ENCODE results near the gene NRG3. TPM values are rescaled to one million over a fixed set of nuclear protein-coding genes. Genes with fewer than 3 reads are reported as not detected.

NRG3 gene
- total and polyA plus RNA-seq, 2 of the 4 experiments (the other 2 are of a cell fraction): not detected

DNA sequence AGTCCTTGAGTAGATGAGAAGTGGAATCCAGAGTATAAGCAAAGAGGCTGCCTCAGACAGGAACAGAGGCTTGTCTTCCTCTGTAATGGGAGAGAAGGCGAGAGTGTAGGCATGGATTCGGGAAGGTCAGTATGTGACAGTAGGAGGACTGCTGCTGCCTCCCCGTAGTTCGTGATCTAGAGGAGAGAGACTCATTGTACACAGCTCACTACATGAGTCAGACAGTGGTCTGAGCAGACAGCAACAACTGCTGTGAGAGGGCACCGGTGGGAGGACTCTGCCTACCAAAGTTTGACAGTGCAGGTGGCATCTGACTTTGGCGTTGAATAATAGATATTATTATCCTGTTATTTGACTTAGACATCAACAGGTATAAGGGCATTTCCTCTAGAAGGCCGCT is 319.4 kb downstream of the NRG3 start:
- Histone ChIP-seq H3K9me1 (ENCODE audit: insufficient read depth, low read length) (no peaks in the 10 kb centered on the region), H2AK9ac (replicated peaks; ENCODE audit: low read depth, low read length, poor library complexity) (no peak overlapping the region), H3K9me3 (ENCODE audit: control insufficient read depth, insufficient read depth, low read length) (peaks cover 9% of the 10 kb centered on the region), H4K8ac (ENCODE audit: low read depth in 2 of 2, low read length in 2 of 2) (no peak overlapping the region), H2BK5ac (ENCODE audit: low read depth, low read length, poor library complexity, severe bottlenecking) (no peak overlapping the region), H3K4me1 (ENCODE audit: control insufficient read depth, insufficient read depth, low read length) (no peaks in the 10 kb centered on the region), H3K27me3 (ENCODE audit: control insufficient read depth, insufficient read depth, low read length) (no peaks in the 10 kb centered on the region), H3K4me3 (ENCODE audit: insufficient read depth, low read depth, low read length) (no peak overlapping the region), H3K23ac (ENCODE audit: low read depth, low read length) (no peak overlapping the region), H3K27ac (ENCODE audit: insufficient read depth, low read length) (no peak overlapping the region), H4K20me1 (ENCODE audit: insufficient read depth, low read length) (no peaks in the 10 kb centered on the region), H3K56ac (ENCODE audit: extremely low read depth, insufficient read depth, low read length) (no peak overlapping the region), H2AFZ (replicated peaks; ENCODE audit: low read length, poor library complexity) (no peak overlapping the region), H3K18ac (ENCODE audit: low read depth, low read length) (no peak overlapping the region), H3K79me1 (ENCODE audit: low read depth in 1 of 2, low read length in 2 of 2) (no peaks in the 10 kb centered on the region), H3K4ac (ENCODE audit: low read depth, low read length) (no peak overlapping the region), H4K5ac (ENCODE audit: low read depth, low read length) (no peak overlapping the region), H2BK120ac (ENCODE audit: low read depth, low read length) (no peak overlapping the region), H4K91ac (ENCODE audit: insufficient read depth, low read depth, low read length) (no peak overlapping the region), H2BK20ac (ENCODE audit: low read depth, low read length) (no peak overlapping the region), H3K36me3 (ENCODE audit: control insufficient read depth, insufficient read depth, low read length) (no peaks in the 10 kb centered on the region), H2AK5ac (ENCODE audit: low read depth, low read length) (no peak overlapping the region), H3K14ac (replicated peaks; ENCODE audit: low read depth, low read length) (no peak overlapping the region), H3K4me2 (ENCODE audit: low read depth, low read length) (no peak overlapping the region), H3K9ac (ENCODE audit: low read depth, low read length) (no peak overlapping the region), H2BK15ac (ENCODE audit: low read depth, low read length) (no peak overlapping the region)
- TF ChIP-seq MAFK (IDR thresholded peaks at IDR 0.05; ENCODE audit: low read depth, low read length) (no peak), CEBPB (IDR thresholded peaks at IDR 0.05; ENCODE audit: low read depth, low read length) (no peak), RFX5 (IDR thresholded peaks at IDR 0.05; ENCODE audit: low read depth, low read length) (no peak), MAZ (IDR thresholded peaks at IDR 0.05; ENCODE audit: borderline replicate concordance, low read depth, low read length) (no peak), RAD21 (IDR thresholded peaks at IDR 0.05; ENCODE audit: low read length) (no peak), RCOR1 (IDR thresholded peaks at IDR 0.05; ENCODE audit: insufficient replicate concordance, low read length) (no peak), FOS (IDR thresholded peaks at IDR 0.05; ENCODE audit: low read depth, low read length) (no peak)
- TF ChIP-seq, protein P1, sequence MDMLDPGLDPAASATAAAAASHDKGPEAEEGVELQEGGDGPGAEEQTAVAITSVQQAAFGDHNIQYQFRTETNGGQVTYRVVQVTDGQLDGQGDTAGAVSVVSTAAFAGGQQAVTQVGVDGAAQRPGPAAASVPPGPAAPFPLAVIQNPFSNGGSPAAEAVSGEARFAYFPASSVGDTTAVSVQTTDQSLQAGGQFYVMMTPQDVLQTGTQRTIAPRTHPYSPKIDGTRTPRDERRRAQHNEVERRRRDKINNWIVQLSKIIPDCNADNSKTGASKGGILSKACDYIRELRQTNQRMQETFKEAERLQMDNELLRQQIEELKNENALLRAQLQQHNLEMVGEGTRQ (IDR thresholded peaks at IDR 0.05; ENCODE audit: low read depth, low read length): no peak
- intact Hi-C loops (cut with micrococcal nuclease): no loop called here
- dilution Hi-C loops (cut with HindIII; ENCODE audit: low sequenced_read_pairs, unreplicated experiment): no loop called here
- CTCF ChIA-PET: no interaction called here
- DNase-seq (no peak), ATAC-seq (ENCODE audit: low read depth) (no peak)
- no TSS peak for BruUV-seq (replicated peaks)
- WGBS, 2 experiments (ENCODE audit: extremely low coverage in 2 of 2, insufficient read length in 1 of 2): no CpG with 5 or more reads among the region's 7 CpGs
- POLR2A ChIA-PET (ENCODE audit: unreplicated experiment): no interaction called here
- in situ Hi-C loops (cut with MboI; ENCODE audit: low sequenced_read_pairs): no loop called here

All from IMR-90 (cell line).